ENCODE data around the gene PREX1. TPM values are rescaled to one million over a fixed set of nuclear protein-coding genes. Genes with fewer than 3 reads are reported as not detected.

Gene PREX1
- total RNA-seq, 1 donor from 2014 or later, result 20.4 TPM

- no peak overlapping the region for H3K4me3 ChIP-seq (ENCODE audit: low read length in 3 of 3)
- H3K9me3 ChIP-seq (ENCODE audit: control insufficient read depth in 3 of 3, low read length in 3 of 3), result no peaks in the 10 kb centered on the region
- H3K9ac ChIP-seq (ENCODE audit: low read depth in 1 of 3, low read length in 3 of 3), result no peak overlapping the region
- H3K4me1 ChIP-seq (ENCODE audit: control insufficient read depth in 3 of 3, insufficient read depth in 3 of 3, low read length in 3 of 3), result peaks cover 27 to 32% (median 28%) of the 10 kb centered on the region in 3 donors
- peaks cover 0 to 11% (median 4%) of the 10 kb centered on the region in 3 donors for H3K36me3 ChIP-seq (ENCODE audit: control insufficient read depth in 3 of 3, insufficient read depth in 3 of 3, low read length in 3 of 3)
- H3K27ac ChIP-seq (ENCODE audit: low read depth, low read length), result no peak overlapping the region
- H3K27me3 ChIP-seq (ENCODE audit: control insufficient read depth in 3 of 3, insufficient read depth in 3 of 3, low read length in 3 of 3), result no peaks in the 10 kb centered on the region
Measured at GRCh38 chr20:48679599-48679998, 148.2 kb downstream of the PREX1 start.

GRCh38 chr20:48679011-48679410 lies 148.8 kb downstream of the PREX1 start:
- peaks cover 21 to 26% (median 22%) of the 10 kb centered on the region in 3 donors for H3K4me1 ChIP-seq (ENCODE audit: control insufficient read depth in 3 of 3, insufficient read depth in 3 of 3, low read length in 3 of 3)
- no peaks in the 10 kb centered on the region for H3K9me3 ChIP-seq (ENCODE audit: control insufficient read depth in 3 of 3, low read length in 3 of 3)
- no peaks in the 10 kb centered on the region for H3K27me3 ChIP-seq (ENCODE audit: control insufficient read depth in 3 of 3, insufficient read depth in 3 of 3, low read length in 3 of 3)
- no peak overlapping the region for H3K4me3 ChIP-seq (ENCODE audit: low read length in 3 of 3)
- peaks cover 0 to 11% (median 7%) of the 10 kb centered on the region in 3 donors for H3K36me3 ChIP-seq (ENCODE audit: control insufficient read depth in 3 of 3, insufficient read depth in 3 of 3, low read length in 3 of 3)
- no peak overlapping the region for H3K27ac ChIP-seq (ENCODE audit: low read depth, low read length)
- no peak overlapping the region for H3K9ac ChIP-seq (ENCODE audit: low read depth in 1 of 3, low read length in 3 of 3)

GRCh38 chr20:48678421-48678820 lies 149.4 kb downstream of the PREX1 start:
- no peaks in the 10 kb centered on the region for H3K27me3 ChIP-seq (ENCODE audit: control insufficient read depth in 3 of 3, insufficient read depth in 3 of 3, low read length in 3 of 3)
- peaks cover 15 to 20% (median 16%) of the 10 kb centered on the region in 3 donors for H3K4me1 ChIP-seq (ENCODE audit: control insufficient read depth in 3 of 3, insufficient read depth in 3 of 3, low read length in 3 of 3)
- H3K27ac ChIP-seq (ENCODE audit: low read depth, low read length), result no peak overlapping the region
- no peak overlapping the region for H3K4me3 ChIP-seq (ENCODE audit: low read length in 3 of 3)
- H3K9me3 ChIP-seq (ENCODE audit: control insufficient read depth in 3 of 3, low read length in 3 of 3), result no peaks in the 10 kb centered on the region
- no peak overlapping the region for H3K9ac ChIP-seq (ENCODE audit: low read depth in 1 of 3, low read length in 3 of 3)
- H3K36me3 ChIP-seq (ENCODE audit: control insufficient read depth in 3 of 3, insufficient read depth in 3 of 3, low read length in 3 of 3), result peaks cover 0 to 11% (median 7%) of the 10 kb centered on the region in 3 donors

- peaks cover under 1 to 6% (median under 1%) of the 10 kb centered on the region in 3 donors for H3K4me1 ChIP-seq (ENCODE audit: control insufficient read depth in 3 of 3, insufficient read depth in 3 of 3, low read length in 3 of 3)
- H3K9ac ChIP-seq (ENCODE audit: low read depth in 1 of 3, low read length in 3 of 3), result no peak overlapping the region
- H3K4me3 ChIP-seq (ENCODE audit: low read length in 3 of 3), result no peak overlapping the region
- H3K27ac ChIP-seq (ENCODE audit: low read depth, low read length), result no peak overlapping the region
- peaks cover 0 to 11% (median 7%) of the 10 kb centered on the region in 3 donors for H3K36me3 ChIP-seq (ENCODE audit: control insufficient read depth in 3 of 3, insufficient read depth in 3 of 3, low read length in 3 of 3)
- H3K27me3 ChIP-seq (ENCODE audit: control insufficient read depth in 3 of 3, insufficient read depth in 3 of 3, low read length in 3 of 3), result no peaks in the 10 kb centered on the region
- H3K9me3 ChIP-seq (ENCODE audit: control insufficient read depth in 3 of 3, low read length in 3 of 3), result no peaks in the 10 kb centered on the region
Measured at GRCh38 chr20:48676795-48677460, 150.9 kb downstream of the PREX1 start.

- no peaks in the 10 kb centered on the region for H3K27me3 ChIP-seq (ENCODE audit: control insufficient read depth in 3 of 3, insufficient read depth in 3 of 3, low read length in 3 of 3)
- H3K4me3 ChIP-seq (ENCODE audit: low read length in 3 of 3), result no peak overlapping the region
- no peaks in the 10 kb centered on the region for H3K4me1 ChIP-seq (ENCODE audit: control insufficient read depth in 3 of 3, insufficient read depth in 3 of 3, low read length in 3 of 3)
- peaks cover 0 to 9% (median 7%) of the 10 kb centered on the region in 3 donors for H3K36me3 ChIP-seq (ENCODE audit: control insufficient read depth in 3 of 3, insufficient read depth in 3 of 3, low read length in 3 of 3)
- no peak overlapping the region for H3K9ac ChIP-seq (ENCODE audit: low read depth in 1 of 3, low read length in 3 of 3)
- no peak overlapping the region for H3K27ac ChIP-seq (ENCODE audit: low read depth, low read length)
- H3K9me3 ChIP-seq (ENCODE audit: control insufficient read depth in 3 of 3, low read length in 3 of 3), result no peaks in the 10 kb centered on the region
Measured at GRCh38 chr20:48676125-48676524, 151.7 kb downstream of the PREX1 start.

- peaks cover 0 to 7% (median 3%) of the 10 kb centered on the region in 3 donors for H3K36me3 ChIP-seq (ENCODE audit: control insufficient read depth in 3 of 3, insufficient read depth in 3 of 3, low read length in 3 of 3)
- no peak overlapping the region for H3K27ac ChIP-seq (ENCODE audit: low read depth, low read length)
- H3K9me3 ChIP-seq (ENCODE audit: control insufficient read depth in 3 of 3, low read length in 3 of 3), result no peaks in the 10 kb centered on the region
- no peaks in the 10 kb centered on the region for H3K4me1 ChIP-seq (ENCODE audit: control insufficient read depth in 3 of 3, insufficient read depth in 3 of 3, low read length in 3 of 3)
- H3K27me3 ChIP-seq (ENCODE audit: control insufficient read depth in 3 of 3, insufficient read depth in 3 of 3, low read length in 3 of 3), result no peaks in the 10 kb centered on the region
- H3K9ac ChIP-seq (ENCODE audit: low read depth in 1 of 3, low read length in 3 of 3), result no peak overlapping the region
- H3K4me3 ChIP-seq (ENCODE audit: low read length in 3 of 3), result no peak overlapping the region
Measured at GRCh38 chr20:48674461-48674860, 153.3 kb downstream of the PREX1 start.

GRCh38 chr20:48673507-48673906 lies 154.3 kb downstream of the PREX1 start:
- peaks cover 0 to 3% (median 3%) of the 10 kb centered on the region in 3 donors for H3K36me3 ChIP-seq (ENCODE audit: control insufficient read depth in 3 of 3, insufficient read depth in 3 of 3, low read length in 3 of 3)
- H3K9me3 ChIP-seq (ENCODE audit: control insufficient read depth in 3 of 3, low read length in 3 of 3), result no peaks in the 10 kb centered on the region
- no peak overlapping the region for H3K4me3 ChIP-seq (ENCODE audit: low read length in 3 of 3)
- no peaks in the 10 kb centered on the region for H3K27me3 ChIP-seq (ENCODE audit: control insufficient read depth in 3 of 3, insufficient read depth in 3 of 3, low read length in 3 of 3)
- H3K27ac ChIP-seq (ENCODE audit: low read depth, low read length), result no peak overlapping the region
- H3K9ac ChIP-seq (ENCODE audit: low read depth in 1 of 3, low read length in 3 of 3), result no peak overlapping the region
- H3K4me1 ChIP-seq (ENCODE audit: control insufficient read depth in 3 of 3, insufficient read depth in 3 of 3, low read length in 3 of 3), result no peaks in the 10 kb centered on the region

- H3K9ac ChIP-seq (ENCODE audit: low read depth in 1 of 3, low read length in 3 of 3), result no peak overlapping the region
- no peaks in the 10 kb centered on the region for H3K27me3 ChIP-seq (ENCODE audit: control insufficient read depth in 3 of 3, insufficient read depth in 3 of 3, low read length in 3 of 3)
- no peak overlapping the region for H3K4me3 ChIP-seq (ENCODE audit: low read length in 3 of 3)
- peaks cover 0 to 3% (median 3%) of the 10 kb centered on the region in 3 donors for H3K36me3 ChIP-seq (ENCODE audit: control insufficient read depth in 3 of 3, insufficient read depth in 3 of 3, low read length in 3 of 3)
- H3K9me3 ChIP-seq (ENCODE audit: control insufficient read depth in 3 of 3, low read length in 3 of 3), result no peaks in the 10 kb centered on the region
- peaks cover 0 to 5% (median 0%) of the 10 kb centered on the region in 3 donors for H3K4me1 ChIP-seq (ENCODE audit: control insufficient read depth in 3 of 3, insufficient read depth in 3 of 3, low read length in 3 of 3)
- H3K27ac ChIP-seq (ENCODE audit: low read depth, low read length), result no peak overlapping the region
Measured at GRCh38 chr20:48672324-48672723, 155.5 kb downstream of the PREX1 start.

- Histone ChIP-seq H3K4me3 (ENCODE audit: low read length in 3 of 3) (no peak overlapping the region), H3K4me1 (ENCODE audit: control insufficient read depth in 3 of 3, insufficient read depth in 3 of 3, low read length in 3 of 3) (peaks cover 0 to 5% (median 0%) of the 10 kb centered on the region in 3 donors), H3K9ac (ENCODE audit: low read depth in 1 of 3, low read length in 3 of 3) (no peak overlapping the region), H3K9me3 (ENCODE audit: control insufficient read depth in 3 of 3, low read length in 3 of 3) (no peaks in the 10 kb centered on the region), H3K27me3 (ENCODE audit: control insufficient read depth in 3 of 3, insufficient read depth in 3 of 3, low read length in 3 of 3) (no peaks in the 10 kb centered on the region), H3K27ac (ENCODE audit: low read depth, low read length) (no peak overlapping the region), H3K36me3 (ENCODE audit: control insufficient read depth in 3 of 3, insufficient read depth in 3 of 3, low read length in 3 of 3) (peaks cover 0 to 3% (median 1%) of the 10 kb centered on the region in 3 donors)
Measured at GRCh38 chr20:48671141-48671540, 156.7 kb downstream of the PREX1 start.

GRCh38 chr20:48669946-48670605 lies 157.7 kb downstream of the PREX1 start:
- Histone ChIP-seq H3K27ac (ENCODE audit: low read depth, low read length) (no peak overlapping the region), H3K9me3 (ENCODE audit: control insufficient read depth in 3 of 3, low read length in 3 of 3) (no peaks in the 10 kb centered on the region), H3K36me3 (ENCODE audit: control insufficient read depth in 3 of 3, insufficient read depth in 3 of 3, low read length in 3 of 3) (peaks cover 0 to 5% (median 3%) of the 10 kb centered on the region in 3 donors), H3K4me1 (ENCODE audit: control insufficient read depth in 3 of 3, insufficient read depth in 3 of 3, low read length in 3 of 3) (peaks cover 0 to 5% (median 0%) of the 10 kb centered on the region in 3 donors), H3K4me3 (ENCODE audit: low read length in 3 of 3) (no peak overlapping the region), H3K9ac (ENCODE audit: low read depth in 1 of 3, low read length in 3 of 3) (no peak overlapping the region), H3K27me3 (ENCODE audit: control insufficient read depth in 3 of 3, insufficient read depth in 3 of 3, low read length in 3 of 3) (no peaks in the 10 kb centered on the region)

Data from skeletal muscle tissue (tissue), 4 donors.